ENCODE data around the gene AIMP2. TPM values are rescaled to one million over a fixed set of nuclear protein-coding genes. Genes with fewer than 3 reads are reported as not detected.
"Not testable (repeated sequence)": the region's sequence is repeated elsewhere in the genome, so short reads cannot be mapped to it uniquely, and the experiment has no call there.

The AIMP2 gene
- 85.1 and 96.3 TPM in 2 replicates for total RNA-seq (2022)
- percentile 85 among the genes with signal in this experiment for Bru-seq, nascent RNA
- percentile 79 among the genes with signal in this experiment for BruChase-seq, experiment 1, labeled RNA remaining after a 2-hour chase
- BruChase-seq, experiment 2, labeled RNA remaining after a 6-hour chase = percentile 86 among the genes with signal in this experiment
- long read RNA-seq, transcript AIMP2-201 (4 exons, 1,225 nt) = major isoform, 180 of 224 reads
- long read RNA-seq, transcript AIMP2-202 (3 exons, 860 nt) = minor isoform, 12 of 224 reads
- long read RNA-seq, partial matches to known transcripts = 3 of 224 reads
- long read RNA-seq, other reads (novel, unspliced or antisense) = 29 of 224 reads

DNA sequence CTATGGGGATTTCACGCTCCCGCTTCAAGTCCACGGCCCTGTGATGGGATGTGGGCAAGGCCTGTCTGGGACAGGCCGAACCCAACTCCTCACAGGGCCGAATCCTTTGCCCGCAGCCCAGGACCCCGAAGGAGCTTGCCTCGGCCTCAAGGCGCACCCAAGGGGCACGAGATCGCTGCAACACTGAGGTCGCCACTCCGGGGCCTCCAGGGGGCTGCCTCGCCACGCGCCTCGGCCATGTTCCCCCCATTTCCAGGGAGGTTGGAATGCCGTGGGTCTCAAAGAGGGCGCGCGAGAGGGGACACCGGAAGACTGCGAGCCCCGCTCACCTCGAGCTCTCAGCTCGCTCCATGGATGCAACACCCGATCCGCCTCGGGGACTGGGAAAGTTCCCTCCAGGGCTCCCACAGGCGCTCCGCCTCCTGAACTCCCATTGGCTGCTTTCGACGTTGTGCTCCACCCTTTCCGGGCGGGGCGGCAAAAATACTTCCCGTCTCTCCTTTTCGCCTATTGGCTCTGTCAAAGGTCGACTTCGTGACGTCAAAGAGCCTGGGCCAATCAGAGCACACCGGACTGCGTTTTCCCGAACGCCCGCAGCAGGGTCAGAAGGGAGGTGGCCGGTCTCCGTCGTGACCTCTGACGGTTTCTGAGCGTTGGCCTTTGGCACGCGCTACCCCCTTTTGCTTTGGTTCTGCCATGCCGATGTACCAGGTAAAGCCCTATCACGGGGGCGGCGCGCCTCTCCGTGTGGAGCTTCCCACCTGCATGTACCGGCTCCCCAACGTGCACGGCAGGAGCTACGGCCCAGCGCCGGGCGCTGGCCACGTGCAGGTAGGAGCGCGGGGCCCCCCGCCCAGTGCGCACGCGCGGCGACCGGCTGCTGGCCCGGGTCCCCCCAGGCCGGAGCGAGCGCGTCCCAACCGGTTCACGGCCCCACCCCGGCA lies at the start of gene AIMP2, which contains the start of gene PMS2:
AIMP2 (plus strand) TSS at position 605 of the 944 bp plus-strand sequence; CDS start at position 697, 92 bp downstream.
PMS2 (minus strand) TSS at position 382 of the 944 bp plus-strand sequence; CDS start at position 352, 30 bp downstream.
- CTCF ChIA-PET = interaction anchor here (0.5 to 2.3 kb wide), 6 partner anchors 12 to 171 kb away, joined by 3 to 18 read pairs (median 4); no protein-coding TSS in a partner anchor
- Histone ChIP-seq H3K27me3 (replicated peaks; ENCODE audit: control insufficient read depth, insufficient read depth, low read length) (no peaks in the 10 kb centered on the region), H3K4me3 (ENCODE audit: low read depth, low read length) (peak within 1 kb of the TSS; percentile 77), H3K9me3 (no peaks in the 10 kb centered on the region), H3K36me3 (ENCODE audit: control insufficient read depth, insufficient read depth, low read length) (peaks cover 1% of the 10 kb centered on the region; the same call in 1 of the 2 replicates), H3K4me1 (peaks cover 8% of the 10 kb centered on the region)
- H3K9me3 Mint-ChIP-seq (ENCODE audit: unreplicated experiment) = no peaks in the 10 kb centered on the region
- H3K4me1 Mint-ChIP-seq (ENCODE audit: low read depth, unreplicated experiment) = peaks cover 13% of the 10 kb centered on the region
- intact Hi-C loops (cut with micrococcal nuclease; ENCODE audit: unreplicated experiment) = loop anchor here (1.0 kb wide), 1 partner anchor 14 kb away; no protein-coding TSS in a partner anchor
- H3K4me3 Mint-ChIP-seq (ENCODE audit: unreplicated experiment) = peak within 1 kb of the TSS; percentile 84
- H3K27ac Mint-ChIP-seq (ENCODE audit: unreplicated experiment) = peak within 1 kb of the TSS; percentile 90
- TSS peak; percentile 78 for BruUV-seq (replicated peaks)
- peaks cover 49% of the 10 kb centered on the region for H3K36me3 Mint-ChIP-seq (ENCODE audit: insufficient read depth, unreplicated experiment)
- peak; percentile 99 for DNase-seq
- no peaks in the 10 kb centered on the region for H3K27me3 Mint-ChIP-seq (ENCODE audit: insufficient read depth, unreplicated experiment)
- TF ChIP-seq, protein P1, sequence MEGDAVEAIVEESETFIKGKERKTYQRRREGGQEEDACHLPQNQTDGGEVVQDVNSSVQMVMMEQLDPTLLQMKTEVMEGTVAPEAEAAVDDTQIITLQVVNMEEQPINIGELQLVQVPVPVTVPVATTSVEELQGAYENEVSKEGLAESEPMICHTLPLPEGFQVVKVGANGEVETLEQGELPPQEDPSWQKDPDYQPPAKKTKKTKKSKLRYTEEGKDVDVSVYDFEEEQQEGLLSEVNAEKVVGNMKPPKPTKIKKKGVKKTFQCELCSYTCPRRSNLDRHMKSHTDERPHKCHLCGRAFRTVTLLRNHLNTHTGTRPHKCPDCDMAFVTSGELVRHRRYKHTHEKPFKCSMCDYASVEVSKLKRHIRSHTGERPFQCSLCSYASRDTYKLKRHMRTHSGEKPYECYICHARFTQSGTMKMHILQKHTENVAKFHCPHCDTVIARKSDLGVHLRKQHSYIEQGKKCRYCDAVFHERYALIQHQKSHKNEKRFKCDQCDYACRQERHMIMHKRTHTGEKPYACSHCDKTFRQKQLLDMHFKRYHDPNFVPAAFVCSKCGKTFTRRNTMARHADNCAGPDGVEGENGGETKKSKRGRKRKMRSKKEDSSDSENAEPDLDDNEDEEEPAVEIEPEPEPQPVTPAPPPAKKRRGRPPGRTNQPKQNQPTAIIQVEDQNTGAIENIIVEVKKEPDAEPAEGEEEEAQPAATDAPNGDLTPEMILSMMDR (IDR thresholded peaks at IDR 0.05; ENCODE audit: insufficient read depth in 1 of 2, low read depth in 1 of 2, low read length in 1 of 2, severe bottlenecking in 1 of 2, unreplicated experiment in 1 of 2) = peak in 1 of 2 experiments; percentile 18
- POLR2A ChIA-PET = interaction anchor here (0.5 to 1.9 kb wide), 7 partner anchors 11 to 236 kb away, joined by 3 to 11 read pairs (median 5); no protein-coding TSS in a partner anchor

DNA sequence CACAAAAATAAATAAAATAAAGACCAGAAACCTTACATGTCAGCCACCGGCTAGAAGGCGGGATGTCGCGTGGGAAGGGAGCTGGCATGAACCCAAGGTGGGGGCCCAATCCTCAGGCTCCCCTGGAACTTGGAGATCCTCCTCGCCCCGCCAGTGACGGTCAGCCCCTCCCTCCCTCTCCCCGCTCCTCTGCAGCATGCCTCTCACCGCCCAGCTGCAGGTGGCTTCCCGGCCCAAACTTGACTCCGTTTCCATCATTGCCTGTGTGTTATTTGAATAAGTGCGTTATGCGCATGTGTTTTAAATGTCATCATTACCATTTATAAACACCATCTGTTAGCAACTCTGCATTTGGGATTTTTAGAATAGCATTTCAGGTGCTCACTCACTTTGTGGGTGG lies 45.9 kb upstream of the AIMP2 start:
- H3K27ac Mint-ChIP-seq (ENCODE audit: unreplicated experiment); DNase-seq; H3K9me3 ChIP-seq; H3K9me3 Mint-ChIP-seq (ENCODE audit: unreplicated experiment); BruUV-seq (replicated peaks); H3K36me3 ChIP-seq (ENCODE audit: control insufficient read depth, insufficient read depth, low read length); intact Hi-C loops (cut with micrococcal nuclease; ENCODE audit: unreplicated experiment); H3K27me3 ChIP-seq (replicated peaks; ENCODE audit: control insufficient read depth, insufficient read depth, low read length); POLR2A ChIA-PET; H3K4me3 Mint-ChIP-seq (ENCODE audit: unreplicated experiment); H3K4me1 Mint-ChIP-seq (ENCODE audit: low read depth, unreplicated experiment); H3K27me3 Mint-ChIP-seq (ENCODE audit: insufficient read depth, unreplicated experiment); H3K36me3 Mint-ChIP-seq (ENCODE audit: insufficient read depth, unreplicated experiment); CTCF ChIA-PET; H3K4me3 ChIP-seq (ENCODE audit: low read depth, low read length); H3K4me1 ChIP-seq: not testable (repeated sequence)

DNA sequence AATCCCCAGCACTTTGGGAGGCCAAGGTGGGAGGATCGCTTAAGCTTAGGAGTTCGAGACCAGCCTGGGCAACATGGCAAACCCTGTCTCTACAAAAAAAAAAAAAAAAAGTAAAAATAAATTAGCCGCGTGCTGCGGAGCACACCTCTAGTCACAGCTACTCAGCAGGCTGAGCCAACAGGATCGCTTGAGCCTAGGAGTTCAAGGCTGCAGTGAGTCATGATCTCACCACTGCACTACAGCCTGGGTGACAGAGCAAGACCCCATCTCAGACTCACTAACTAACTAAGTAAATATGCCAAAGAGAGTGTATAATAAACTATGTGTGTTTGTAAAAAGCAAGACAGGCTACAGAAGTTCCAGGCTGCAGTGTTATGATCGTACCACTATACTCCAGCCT lies 45.3 kb upstream of the AIMP2 start:
- H3K4me1 ChIP-seq; H3K27me3 ChIP-seq (replicated peaks; ENCODE audit: control insufficient read depth, insufficient read depth, low read length); H3K4me3 Mint-ChIP-seq (ENCODE audit: unreplicated experiment); H3K36me3 Mint-ChIP-seq (ENCODE audit: insufficient read depth, unreplicated experiment); CTCF ChIA-PET; intact Hi-C loops (cut with micrococcal nuclease; ENCODE audit: unreplicated experiment); H3K36me3 ChIP-seq (ENCODE audit: control insufficient read depth, insufficient read depth, low read length); H3K9me3 ChIP-seq; BruUV-seq (replicated peaks); DNase-seq; H3K9me3 Mint-ChIP-seq (ENCODE audit: unreplicated experiment); H3K4me1 Mint-ChIP-seq (ENCODE audit: low read depth, unreplicated experiment); H3K27me3 Mint-ChIP-seq (ENCODE audit: insufficient read depth, unreplicated experiment); H3K4me3 ChIP-seq (ENCODE audit: low read depth, low read length); POLR2A ChIA-PET; H3K27ac Mint-ChIP-seq (ENCODE audit: unreplicated experiment): not testable (repeated sequence)

DNA sequence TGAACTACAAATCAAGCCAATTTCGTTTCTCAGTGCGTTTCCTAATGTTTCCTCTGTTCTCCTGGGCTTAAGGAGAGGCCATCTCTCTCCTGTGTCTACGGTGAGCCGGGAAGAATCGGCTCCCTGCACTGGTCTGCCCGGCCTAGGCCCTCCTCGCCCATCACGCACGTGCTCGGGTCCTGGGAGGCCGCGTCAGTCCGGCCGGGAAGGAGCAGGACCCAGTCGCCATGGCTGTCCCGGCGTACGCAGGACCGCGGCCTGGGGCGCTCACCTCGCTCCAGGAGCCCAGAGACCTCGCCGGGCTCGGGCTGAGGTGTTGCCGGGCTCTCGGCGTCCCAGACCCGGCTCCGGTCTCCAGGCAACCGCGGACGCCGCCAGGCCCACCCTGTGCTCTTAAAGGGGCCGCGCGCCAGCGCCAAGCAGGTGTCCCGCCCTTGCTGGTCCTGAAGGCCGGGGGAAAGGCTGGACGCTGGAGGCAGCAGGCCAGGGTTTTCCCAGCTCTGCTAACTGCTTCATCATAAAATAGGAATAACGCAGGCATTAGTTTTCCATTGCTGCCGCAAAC lies 38.6 kb upstream of the AIMP2 start, which contains the start of gene RSPH10B:
RSPH10B (minus strand) TSS at position 343 of the 565 bp plus-strand sequence. CDS start 3,573 bp downstream, outside the sequence.
- H3K4me3 ChIP-seq (ENCODE audit: low read depth, low read length); H3K9me3 Mint-ChIP-seq (ENCODE audit: unreplicated experiment); H3K9me3 ChIP-seq; H3K4me1 ChIP-seq; intact Hi-C loops (cut with micrococcal nuclease; ENCODE audit: unreplicated experiment); BruUV-seq (replicated peaks); H3K27me3 Mint-ChIP-seq (ENCODE audit: insufficient read depth, unreplicated experiment); H3K36me3 Mint-ChIP-seq (ENCODE audit: insufficient read depth, unreplicated experiment); CTCF ChIA-PET; DNase-seq; H3K36me3 ChIP-seq (ENCODE audit: control insufficient read depth, insufficient read depth, low read length); H3K4me3 Mint-ChIP-seq (ENCODE audit: unreplicated experiment); POLR2A ChIA-PET; H3K27ac Mint-ChIP-seq (ENCODE audit: unreplicated experiment); H3K4me1 Mint-ChIP-seq (ENCODE audit: low read depth, unreplicated experiment); H3K27me3 ChIP-seq (replicated peaks; ENCODE audit: control insufficient read depth, insufficient read depth, low read length): not testable (repeated sequence)

DNA sequence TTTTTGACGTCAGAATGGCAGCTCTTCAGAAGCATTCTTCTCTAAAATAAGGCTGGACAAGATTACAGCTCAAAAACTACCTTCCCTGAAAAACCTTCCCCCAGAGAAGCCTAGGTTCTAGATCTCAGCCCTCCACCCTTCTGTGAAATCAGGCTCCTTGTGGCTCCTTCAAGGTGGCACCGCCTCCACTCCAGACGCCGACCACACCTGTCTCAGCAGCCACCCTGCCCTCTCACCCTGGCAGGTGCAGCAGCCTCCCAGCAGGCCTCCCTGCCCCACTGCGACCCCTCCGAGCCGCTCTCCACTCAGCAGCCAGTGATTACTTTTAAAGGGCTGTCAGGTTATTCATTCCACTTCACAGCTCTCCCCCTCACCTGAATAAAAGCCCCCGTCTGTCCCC lies 35.5 kb upstream of the AIMP2 start:
- H3K4me3 Mint-ChIP-seq (ENCODE audit: unreplicated experiment); CTCF ChIA-PET; H3K36me3 ChIP-seq (ENCODE audit: control insufficient read depth, insufficient read depth, low read length); H3K9me3 ChIP-seq; BruUV-seq (replicated peaks); intact Hi-C loops (cut with micrococcal nuclease; ENCODE audit: unreplicated experiment); H3K36me3 Mint-ChIP-seq (ENCODE audit: insufficient read depth, unreplicated experiment); H3K27ac Mint-ChIP-seq (ENCODE audit: unreplicated experiment); H3K27me3 ChIP-seq (replicated peaks; ENCODE audit: control insufficient read depth, insufficient read depth, low read length); POLR2A ChIA-PET; DNase-seq; H3K9me3 Mint-ChIP-seq (ENCODE audit: unreplicated experiment); H3K4me3 ChIP-seq (ENCODE audit: low read depth, low read length); H3K4me1 ChIP-seq; H3K4me1 Mint-ChIP-seq (ENCODE audit: low read depth, unreplicated experiment); H3K27me3 Mint-ChIP-seq (ENCODE audit: insufficient read depth, unreplicated experiment): not testable (repeated sequence)

All from Caco-2 (cell line).